ENCODE results near the gene MYO9A. TPM values are rescaled to one million over a fixed set of nuclear protein-coding genes. Genes with fewer than 3 reads are reported as not detected.

Gene MYO9A
- total and polyA plus RNA-seq, 10 of the 15 experiments (the other 5 are each of a cell fraction or from before 2014, with no cell fraction given): 3.3 to 25.3 (median 12.2) TPM

- POLR2A ChIA-PET: interaction anchor here (0.6 kb wide), 1 partner anchor 22 kb away, joined by 3 read pairs; no protein-coding TSS in a partner anchor
- Histone ChIP-seq H3K9ac (ENCODE audit: control insufficient read depth, insufficient read depth, low read length) (no peak overlapping the region), H3K4me3 (0 out of 2 replicates have a peak overlapping the region, but pooled peaks have one; percentile 23), H4K20me1 (ENCODE audit: control insufficient read depth, insufficient read depth) (no peaks in the 10 kb centered on the region), H3K27me3 (replicated peaks in 1 of 2; ENCODE audit: control insufficient read depth in 2 of 2, insufficient read depth in 2 of 2, low read length in 1 of 2) (no peaks in the 10 kb centered on the region), H3K4me1 (ENCODE audit: control insufficient read depth, insufficient read depth, low read length) (peaks cover 3% of the 10 kb centered on the region), H3K36me3 (ENCODE audit: control insufficient read depth in 2 of 2, insufficient read depth in 2 of 2, low read length in 1 of 2) (no peaks in the 10 kb centered on the region), H3K79me2 (ENCODE audit: control insufficient read depth, insufficient read depth, low read length) (no peaks in the 10 kb centered on the region; the same call in 1 of the 2 replicates), H2AFZ (ENCODE audit: control insufficient read depth, low read depth, low read length) (no peak overlapping the region; the same call in 1 of the 2 replicates), H3K27ac (ENCODE audit: control insufficient read depth, insufficient read depth) (no peak overlapping the region), H3K9me3 (replicated peaks; ENCODE audit: control insufficient read depth, insufficient read depth, low read length) (no peaks in the 10 kb centered on the region), H3K4me2 (ENCODE audit: control insufficient read depth, insufficient read depth) (peak overlapping the region; percentile 40; the same call in 1 of the 2 replicates)
- ATAC-seq (peak; percentile 34), DNase-seq (ENCODE audit: low read depth, low spot score) (no peak), FAIRE-seq (no peak)
- RAD21 ChIA-PET (ENCODE audit: unreplicated experiment): no interaction called here
- 100% methylated on average over 1 of the region's 1 CpG for WGBS (ENCODE audit: insufficient coverage, insufficient replicate concordance, low lambda C conversion rate, missing lambda C conversion rate)
- in situ Hi-C loops (cut with MboI) (no loop called here), intact Hi-C loops (cut with micrococcal nuclease; ENCODE audit: unreplicated experiment) (no loop called here)
- TF ChIP-seq RUNX3 (IDR thresholded peaks at IDR 0.05; ENCODE audit: low read length) (peak; percentile 39; the same call in 1 of the 2 replicates), ZNF207 (IDR thresholded peaks at IDR 0.05; ENCODE audit: borderline replicate concordance) (no peak), ZNF384 (IDR thresholded peaks at IDR 0.05; ENCODE audit: borderline replicate concordance, low read depth, low read length) (peak; percentile 30; the same call in 1 of the 2 replicates)
- SMC1A ChIA-PET (ENCODE audit: uncharacterized antibody, unreplicated experiment): no interaction called here
- CTCF ChIA-PET: no interaction called here
- BruUV-seq (replicated peaks): no TSS peak
Measured at GRCh38 chr15:72070817-72071447, 47.0 kb downstream of the MYO9A start.

- Histone ChIP-seq H2AFZ (ENCODE audit: control insufficient read depth, low read depth, low read length) (no peak overlapping the region), H3K9me3 (replicated peaks; ENCODE audit: control insufficient read depth, insufficient read depth, low read length) (no peaks in the 10 kb centered on the region), H4K20me1 (ENCODE audit: control insufficient read depth, insufficient read depth) (no peaks in the 10 kb centered on the region), H3K4me3 (no peak overlapping the region), H3K4me1 (ENCODE audit: control insufficient read depth, insufficient read depth, low read length) (peaks cover 3% of the 10 kb centered on the region), H3K36me3 (ENCODE audit: control insufficient read depth in 2 of 2, insufficient read depth in 2 of 2, low read length in 1 of 2) (no peaks in the 10 kb centered on the region), H3K27me3 (replicated peaks in 1 of 2; ENCODE audit: control insufficient read depth in 2 of 2, insufficient read depth in 2 of 2, low read length in 1 of 2) (no peaks in the 10 kb centered on the region), H3K79me2 (ENCODE audit: control insufficient read depth, insufficient read depth, low read length) (no peaks in the 10 kb centered on the region; the same call in 1 of the 2 replicates), H3K4me2 (ENCODE audit: control insufficient read depth, insufficient read depth) (no peak overlapping the region), H3K27ac (ENCODE audit: control insufficient read depth, insufficient read depth) (no peak overlapping the region), H3K9ac (ENCODE audit: control insufficient read depth, insufficient read depth, low read length) (no peak overlapping the region)
- FAIRE-seq (no peak), ATAC-seq (no peak), DNase-seq (ENCODE audit: low read depth, low spot score) (no peak)
- no TSS peak for BruUV-seq (replicated peaks)
- in situ Hi-C loops (cut with MboI): no loop called here
- ChIA-PET RAD21 (ENCODE audit: unreplicated experiment) (no interaction called here), SMC1A (ENCODE audit: uncharacterized antibody, unreplicated experiment) (interaction anchor here (0.6 to 1.5 kb wide), 3 partner anchors 17 to 72 kb away, joined by 3 read pairs; no protein-coding TSS in a partner anchor), CTCF (interaction anchor here (0.9 kb wide), 1 partner anchor 85 kb away, joined by 3 read pairs; no protein-coding TSS in a partner anchor), POLR2A (no interaction called here)
- intact Hi-C loops (cut with micrococcal nuclease; ENCODE audit: unreplicated experiment): no loop called here
- TF ChIP-seq EED (IDR thresholded peaks at IDR 0.05; ENCODE audit: low read depth) (no peak), KDM1A (IDR thresholded peaks at IDR 0.05; ENCODE audit: borderline replicate concordance) (no peak), RUNX3 (IDR thresholded peaks at IDR 0.05; ENCODE audit: low read length) (no peak), STAT1 (conservative IDR thresholded peaks at IDR 0.05) (no peak), SIN3A (IDR thresholded peaks at IDR 0.05; ENCODE audit: low read depth, low read length) (no peak), CHD4 (IDR thresholded peaks at IDR 0.05) (no peak), TBL1XR1 (IDR thresholded peaks at IDR 0.05; ENCODE audit: low read depth, low read length) (no peak), SMARCA5 (IDR thresholded peaks at IDR 0.05) (no peak), PKNOX1 (IDR thresholded peaks at IDR 0.05) (no peak), RCOR1 (conservative IDR thresholded peaks at IDR 0.05; ENCODE audit: low read depth, low read length) (no peak), ZZZ3 (IDR thresholded peaks at IDR 0.05; ENCODE audit: control insufficient read depth, insufficient read length, low read depth) (no peak), SMAD1 (IDR thresholded peaks at IDR 0.05; ENCODE audit: low read depth, partially characterized antibody) (no peak), JUND (IDR thresholded peaks at IDR 0.05; ENCODE audit: low read depth, low read length) (no peak), IRF5 (IDR thresholded peaks at IDR 0.05; ENCODE audit: borderline replicate concordance) (no peak), BMI1 (IDR thresholded peaks at IDR 0.05; ENCODE audit: borderline replicate concordance) (no peak), CBX5 (IDR thresholded peaks at IDR 0.05; ENCODE audit: low read depth) (no peak)
Measured at GRCh38 chr15:72068856-72069255, 49.1 kb downstream of the MYO9A start.

All from GM12878 (cell line).